Kidney (tissue), 14 donors: ENCODE data around the gene PCNX1. TPM values are rescaled to one million over a fixed set of nuclear protein-coding genes. Genes with fewer than 3 reads are reported as not detected.

Experiments
- DNase-seq, 5 donors: peaks; one replicate each; pipeline ENCODE4 v3.0.0-alpha.2; 2013 to 2020
- FAIRE-seq: peaks from 2 replicates; lab custom pipeline; 2012; peaks lifted over from hg19 to GRCh38; lab: Jason Lieb, UNC
- H3K27ac ChIP-seq, 2 donors: one replicate each; pipeline ENCODE4 v1.7.0; 2013; ENCODE audit warnings: low read depth in 2 of 2, low read length in 2 of 2, inconsistent platforms in 1 of 2
- H3K27me3 ChIP-seq: one replicate; pipeline ENCODE4 v1.7.1; 2013; ENCODE audit warnings: low read length, inconsistent platforms; ENCODE audit not compliant: control insufficient read depth, insufficient read depth
- H3K36me3 ChIP-seq, 3 donors: one replicate each; pipeline versions ENCODE4 v1.7.0 to v1.7.1; 2013; ENCODE audit warnings: low read length in 3 of 3, control low read depth in 1 of 3, inconsistent platforms in 1 of 3; ENCODE audit not compliant: insufficient read depth in 3 of 3, control insufficient read depth in 2 of 3
- H3K4me1 ChIP-seq, 3 donors: one replicate each; pipeline versions ENCODE4 v1.7.0 to v1.7.1; 2013; ENCODE audit warnings: low read length in 3 of 3, inconsistent platforms in 1 of 3, low read depth in 1 of 3; ENCODE audit not compliant: control insufficient read depth in 2 of 3, insufficient read depth in 2 of 3
- H3K4me3 ChIP-seq, 3 donors: one replicate each; pipeline versions ENCODE4 v1.7.0 to v1.8.1; 2013; ENCODE audit warnings: low read length in 3 of 3, control low read depth in 1 of 3, inconsistent platforms in 1 of 3
- H3K9ac ChIP-seq, 3 donors: one replicate each; pipeline versions ENCODE4 v1.7.0 to v1.7.1; 2013; ENCODE audit warnings: low read length in 3 of 3, control low read depth in 1 of 3, inconsistent platforms in 1 of 3
- H3K9me3 ChIP-seq, 3 donors: one replicate each; pipeline versions ENCODE4 v1.7.0 to v1.7.1; 2013; ENCODE audit warnings: low read length in 3 of 3, control low read depth in 1 of 3, inconsistent platforms in 1 of 3; ENCODE audit not compliant: control insufficient read depth in 2 of 3, insufficient read depth in 1 of 3
- CTCF ChIP-seq: IDR thresholded peaks from 3 replicates; pipeline ENCODE4 v1.5.1; 2012; ENCODE audit warnings: mild to moderate bottlenecking, moderate library complexity, borderline replicate concordance; ENCODE audit not compliant: insufficient read depth; ENCODE audit errors: extremely low read depth
- intact Hi-C: fragments of 100-400 bp; cut with DNase I; formaldehyde crosslinking; loops from one replicate; pipeline ENCODE4 v1.11.1; 2022
- polyA plus RNA-seq: library from polyadenylated mRNA; stranded (reverse); fragments of 350-450 nt; fragmentation: Illumina TruSeq; extraction: RNeasy Lipid Tissue Mini Kit (QIAGEN cat#74804); gene quantifications from one replicate; pipeline ENCODE4 v1.2.3, GENCODE V29; 2014; ENCODE audit warnings: low read depth, low replicate concordance; ENCODE audit not compliant: insufficient read depth
- total RNA-seq: library from RNA; stranded (reverse); fragmentation: NEBNext Ultra II Directional; extraction: Animal tissue kit (Norgen Biotek cat#: 25700); gene quantifications from one replicate; pipeline ENCODE4 v1.2.1, GENCODE V29; 2021
- donor health status: control.
- donor health status: control.
- donor health status: control.
- donor health status: control.
- donor health status: control.
- donor health status: DM: yes; HTN: yes; CAD: no.
- donor health status: Normal renal cell carcinoma (clear cell type).

Gene PCNX1
- total and polyA plus RNA-seq, 2 donors from 2014 or later, result 16.2 to 55.2 TPM

- Histone ChIP-seq H3K9ac (no peak overlapping the region), H3K36me3 (peaks cover 9 to 36% (median 13%) of the 10 kb centered on the region in 3 donors), H3K27ac (no peak overlapping the region), H3K27me3 (no peaks in the 10 kb centered on the region), H3K4me1 (no peaks in the 10 kb centered on the region), H3K9me3 (no peaks in the 10 kb centered on the region), H3K4me3 (no peak overlapping the region)
- no peak for DNase-seq
- no peak for FAIRE-seq
- intact Hi-C loops, result no loop called here
- no peak for TF ChIP-seq CTCF
Observed at GRCh38 chr14:71056168-71056567, 148.9 kb downstream of the PCNX1 start.

GRCh38 chr14:71060274-71060673, 153.0 kb downstream of the PCNX1 start:
- no peak overlapping the region for H3K27ac ChIP-seq
- intact Hi-C loops, result no loop called here
- H3K9ac ChIP-seq, result no peak overlapping the region
- no peak overlapping the region for H3K4me3 ChIP-seq
- FAIRE-seq, result no peak
- DNase-seq, result no peak
- peaks cover 0 to 2% (median 0%) of the 10 kb centered on the region in 3 donors for H3K9me3 ChIP-seq
- no peaks in the 10 kb centered on the region for H3K27me3 ChIP-seq
- H3K36me3 ChIP-seq, result peaks cover 9 to 39% (median 16%) of the 10 kb centered on the region in 3 donors
- TF ChIP-seq CTCF, result no peak
- no peaks in the 10 kb centered on the region for H3K4me1 ChIP-seq

- FAIRE-seq, result no peak
- H3K36me3 ChIP-seq, result peaks cover 9 to 39% (median 14%) of the 10 kb centered on the region in 3 donors
- DNase-seq, result no peak
- no peaks in the 10 kb centered on the region for H3K27me3 ChIP-seq
- peaks cover 0 to 2% (median 0%) of the 10 kb centered on the region in 3 donors for H3K9me3 ChIP-seq
- H3K4me1 ChIP-seq, result no peaks in the 10 kb centered on the region
- no peak overlapping the region for H3K27ac ChIP-seq
- no peak overlapping the region for H3K4me3 ChIP-seq
- intact Hi-C loops, result no loop called here
- H3K9ac ChIP-seq, result no peak overlapping the region
- no peak for TF ChIP-seq CTCF
Observed at GRCh38 chr14:71060825-71061455, 153.7 kb downstream of the PCNX1 start.

- no peaks in the 10 kb centered on the region for H3K27me3 ChIP-seq
- H3K9ac ChIP-seq, result no peak overlapping the region
- no peak for DNase-seq
- peaks cover 0 to 2% (median 0%) of the 10 kb centered on the region in 3 donors for H3K9me3 ChIP-seq
- intact Hi-C loops, result no loop called here
- H3K4me1 ChIP-seq, result no peaks in the 10 kb centered on the region
- no peak overlapping the region for H3K4me3 ChIP-seq
- H3K27ac ChIP-seq, result no peak overlapping the region
- H3K36me3 ChIP-seq, result peaks cover 9 to 39% (median 14%) of the 10 kb centered on the region in 3 donors
- no peak for FAIRE-seq
- no peak for TF ChIP-seq CTCF
Observed at GRCh38 chr14:71061458-71061857, 154.2 kb downstream of the PCNX1 start.
